SK-N-SH (cell line): ENCODE results near the gene PDYN. TPM values are rescaled to one million over a fixed set of nuclear protein-coding genes. Genes with fewer than 3 reads are reported as not detected.

ENCODE experiments used
- CTCF ChIA-PET: fragments of 300-600, 350-600 bp; formaldehyde crosslinking; extraction: SDS; loops from one replicate; lab custom pipeline; 2021; lab: Yijun Ruan, JAX
- POLR2A ChIA-PET: fragments of 350-600 bp; sonication (Branson Sonifier 250); formaldehyde crosslinking; extraction: SDS; loops from one replicate; lab custom pipeline; 2020; ENCODE audit warnings: antibody characterized with exemption, inconsistent platforms; lab: Yijun Ruan, JAX
- DNase-seq: peaks from one replicate; pipeline ENCODE4 v3.0.0; 2012
- H2AFZ ChIP-seq: fragments of 200-600 bp; sonication (generic); 2 replicates; pipeline ENCODE4 v1.8.1; 2016; ENCODE audit warnings: antibody characterized with exemption, mild to moderate bottlenecking, low read depth
- H3F3A ChIP-seq: fragments of 200-600 bp; sonication (generic); replicated peaks from 2 replicates; pipeline ENCODE3; 2016; ENCODE audit warnings: antibody characterized with exemption, mild to moderate bottlenecking; ENCODE audit not compliant: insufficient read depth
- H3K27ac ChIP-seq, 2 experiments: fragments of 200-500 bp in 1 of 2; fragments of 200-600 bp in 1 of 2; sonication (Bioruptor generic) in 1 of 2; sonication (generic), shearing (Covaris generic) in 1 of 2; 2 replicates each; pipeline versions ENCODE4 v1.5.1 to v1.6.1; 2014 to 2016; ENCODE audit warnings: low read depth in 2 of 2, inconsistent platforms in 1 of 2, low read length in 1 of 2, mild to moderate bottlenecking in 1 of 2, mixed read lengths in 1 of 2
- H3K27me3 ChIP-seq: fragments of 200-600 bp; sonication (generic), shearing (Covaris generic); 2 replicates; pipeline ENCODE4 v1.6.1; 2016; ENCODE audit warnings: mixed run types; ENCODE audit not compliant: insufficient read depth
- H3K36me3 ChIP-seq, 2 experiments: fragments of 200-500 bp in 1 of 2; fragments of 200-600 bp in 1 of 2; sonication (Bioruptor generic) in 1 of 2; sonication (generic) in 1 of 2; replicated peaks in 1 of 2; 2 replicates each; pipeline versions ENCODE3 to v1.5.1; 2014 to 2016; ENCODE audit warnings: low read length in 1 of 2, mild to moderate bottlenecking in 1 of 2; ENCODE audit not compliant: insufficient read depth in 2 of 2, control insufficient read depth in 1 of 2
- H3K4me1 ChIP-seq, 2 experiments: fragments of 200-500 bp in 1 of 2; fragments of 200-600 bp in 1 of 2; sonication (Bioruptor generic) in 1 of 2; sonication (generic), shearing (Covaris generic) in 1 of 2; 2 replicates each; pipeline versions ENCODE4 v1.5.1 to v1.6.1; 2014 to 2016; ENCODE audit warnings: low read depth in 1 of 2, low read length in 1 of 2, mixed run types in 1 of 2; ENCODE audit not compliant: insufficient read depth in 2 of 2, control insufficient read depth in 1 of 2
- H3K4me2 ChIP-seq: fragments of 200-600 bp; sonication (generic), shearing (Covaris generic); 2 replicates; pipeline ENCODE4 v1.6.1; 2017; ENCODE audit warnings: mixed run types
- H3K4me3 ChIP-seq, 2 experiments: fragments of 200-500 bp in 1 of 2; fragments of 200-600 bp in 1 of 2; sonication (Bioruptor generic) in 1 of 2; sonication (generic), shearing (Covaris generic) in 1 of 2; 2 replicates each; pipeline versions ENCODE4 v1.5.1 to v1.8.1; 2014 to 2016; ENCODE audit warnings: low read depth in 2 of 2, inconsistent platforms in 1 of 2, low read length in 1 of 2, mild to moderate bottlenecking in 1 of 2, mixed read lengths in 1 of 2, moderate library complexity in 1 of 2
- H3K79me2 ChIP-seq: fragments of 200-600 bp; sonication (generic); 2 replicates; pipeline ENCODE4 v1.8.1; 2017; ENCODE audit warnings: mild to moderate bottlenecking; ENCODE audit not compliant: insufficient read depth
- H3K9ac ChIP-seq: fragments of 200-600 bp; sonication (generic); 2 replicates; pipeline ENCODE4 v1.6.1; 2017; ENCODE audit warnings: mixed run types
- H3K9me2 ChIP-seq: fragments of 200-600 bp; sonication (generic); 2 replicates; pipeline ENCODE4 v1.6.1; 2017; ENCODE audit warnings: mixed run types
- H3K9me3 ChIP-seq: fragments of 200-600 bp; sonication (generic); 2 replicates; pipeline ENCODE4 v1.6.1; 2017; ENCODE audit warnings: mixed run types, mild to moderate bottlenecking, moderate library complexity
- H4K20me1 ChIP-seq: fragments of 200-600 bp; sonication (generic); 2 replicates; pipeline ENCODE4 v1.6.1; 2017; ENCODE audit warnings: mild to moderate bottlenecking, mixed run types; ENCODE audit not compliant: insufficient read depth
- FOXJ3 ChIP-seq: sonication (generic); formaldehyde crosslinking; IDR thresholded peaks from 2 replicates; pipeline ENCODE4 v1.5.1; 2020; ENCODE audit warnings: mild to moderate bottlenecking, missing genetic modification reagents
- FOXM1 ChIP-seq: IDR thresholded peaks from 2 replicates; pipeline ENCODE4 v1.4.0; 2012; ENCODE audit warnings: low read depth, mild to moderate bottlenecking
- GABPA ChIP-seq: IDR thresholded peaks from 2 replicates; pipeline ENCODE4 v1.4.0; 2012; ENCODE audit warnings: low read depth, mild to moderate bottlenecking
- JUND ChIP-seq: IDR thresholded peaks from 2 replicates; pipeline ENCODE4 v1.4.0; 2012
- MXI1 ChIP-seq: IDR thresholded peaks from 2 replicates; pipeline ENCODE4 v1.6.1; 2012; ENCODE audit warnings: mild to moderate bottlenecking, low read depth, low read length, improper control_type of control experiment
- POLR2AphosphoS5 ChIP-seq: IDR thresholded peaks from 2 replicates; pipeline ENCODE4 v1.6.1; 2012; ENCODE audit warnings: low read depth, low read length
- RXRA ChIP-seq: IDR thresholded peaks from 2 replicates; pipeline ENCODE4 v1.4.0; 2012; ENCODE audit warnings: low read depth, mild to moderate bottlenecking, borderline replicate concordance
- TCF12 ChIP-seq: IDR thresholded peaks from 2 replicates; pipeline ENCODE4 v1.4.0; 2012
- USF1 ChIP-seq: IDR thresholded peaks from 2 replicates; pipeline ENCODE4 v1.4.0; 2012; ENCODE audit warnings: low read depth, borderline replicate concordance
- YY1 ChIP-seq: IDR thresholded peaks from 2 replicates; pipeline ENCODE4 v1.4.0; 2012; ENCODE audit warnings: low read depth, mild to moderate bottlenecking
- ZBTB33 ChIP-seq: IDR thresholded peaks from 2 replicates; pipeline ENCODE4 v1.4.0; 2012; ENCODE audit warnings: low read depth, borderline replicate concordance
- WGBS: methylation state at CpG from one replicate; pipeline ENCODE4 v1.1.6; 2017; ENCODE audit warnings: low lambda C conversion rate; 5-methylcytosine and 5-hydroxymethylcytosine counted together
- polyA plus RNA-seq, 3 experiments: library from polyadenylated mRNA; depleted of rRNA; stranded (reverse); fragments of >200 nt; gene quantifications; 2 replicates each; pipeline ENCODE4 v1.2.3, GENCODE V29; 2012
- TF ChIP-seq, protein P1 (sequence below): fragments of 150-350 bp; IDR thresholded peaks from 2 replicates; pipeline ENCODE4 v1.6.1; 2016; ENCODE audit warnings: mild to moderate bottlenecking, low read depth, low read length
- TF ChIP-seq, protein P2 (sequence below): IDR thresholded peaks from 2 replicates; pipeline ENCODE4 v1.4.0; 2012; ENCODE audit warnings: low read depth

PDYN gene
- polyA plus RNA-seq, 1 of the 3 experiments (the other 2 are of a cell fraction), result not detected

DNA sequence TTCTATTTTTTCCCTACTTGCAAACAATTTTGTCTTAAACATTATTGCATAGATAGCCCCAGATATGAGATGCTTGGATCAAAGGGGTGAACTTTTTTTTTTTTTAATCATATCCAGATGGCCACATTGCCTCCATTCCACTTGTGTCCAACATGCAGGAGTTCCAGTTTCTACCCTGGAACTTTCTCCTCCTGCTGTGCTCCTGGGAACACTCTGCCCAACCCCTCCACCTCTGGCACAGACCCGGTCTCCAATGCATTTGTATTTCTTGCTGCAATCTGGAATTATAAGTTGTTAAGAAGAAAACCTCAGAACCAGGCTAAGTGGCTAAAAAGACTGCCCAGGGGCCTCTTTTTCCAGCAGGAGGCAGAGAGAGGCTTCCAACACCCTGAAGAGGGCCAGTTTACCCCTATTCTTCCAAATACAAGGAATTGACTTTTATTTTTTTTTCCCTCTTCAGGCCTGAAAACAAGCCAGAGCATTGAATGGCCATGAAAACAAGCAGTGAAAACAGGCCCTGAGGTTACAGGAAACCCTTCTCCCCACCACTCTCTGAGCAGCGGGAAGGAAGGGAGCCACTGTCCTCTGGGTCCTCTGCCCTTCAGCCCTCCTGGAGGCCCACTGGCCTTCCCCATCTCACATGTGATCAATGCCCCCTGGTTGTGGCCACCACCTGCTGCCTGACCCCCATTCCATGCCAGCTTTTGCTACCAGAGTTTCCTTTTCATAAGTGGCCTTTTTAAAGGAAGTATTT is 44.3 kb downstream of the PDYN start:
- peaks cover 9 to 12% of the 10 kb centered on the region in 2 experiments; a peak in 2 of 4 replicates for H3K4me1 ChIP-seq
- H3K4me2 ChIP-seq, result no peak overlapping the region
- no peak overlapping the region for H3K27ac ChIP-seq
- H3K4me3 ChIP-seq, result no peak overlapping the region
- H3K36me3 ChIP-seq, result no peaks in the 10 kb centered on the region
- no peaks in the 10 kb centered on the region for H3F3A ChIP-seq
- no peaks in the 10 kb centered on the region for H3K9me2 ChIP-seq
- ChIA-PET CTCF (interaction anchor here (1.8 kb wide), 1 partner anchor 15 kb away, joined by 4 read pairs; no protein-coding TSS in a partner anchor), POLR2A (no interaction called here)
- no peak overlapping the region for H2AFZ ChIP-seq
- no peaks in the 10 kb centered on the region for H3K79me2 ChIP-seq
- peak; percentile 51 for DNase-seq
- TF ChIP-seq, protein P1, sequence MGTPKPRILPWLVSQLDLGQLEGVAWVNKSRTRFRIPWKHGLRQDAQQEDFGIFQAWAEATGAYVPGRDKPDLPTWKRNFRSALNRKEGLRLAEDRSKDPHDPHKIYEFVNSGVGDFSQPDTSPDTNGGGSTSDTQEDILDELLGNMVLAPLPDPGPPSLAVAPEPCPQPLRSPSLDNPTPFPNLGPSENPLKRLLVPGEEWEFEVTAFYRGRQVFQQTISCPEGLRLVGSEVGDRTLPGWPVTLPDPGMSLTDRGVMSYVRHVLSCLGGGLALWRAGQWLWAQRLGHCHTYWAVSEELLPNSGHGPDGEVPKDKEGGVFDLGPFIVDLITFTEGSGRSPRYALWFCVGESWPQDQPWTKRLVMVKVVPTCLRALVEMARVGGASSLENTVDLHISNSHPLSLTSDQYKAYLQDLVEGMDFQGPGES, result no peak
- TF ChIP-seq TCF12, result peak; percentile 18; the same call in 1 of the 2 replicates
- 66% methylated on average over 2 of the region's 2 CpGs for WGBS
- no peak overlapping the region for H3K9ac ChIP-seq
- H3K27me3 ChIP-seq, result no peaks in the 10 kb centered on the region
- no peaks in the 10 kb centered on the region for H3K9me3 ChIP-seq
- H4K20me1 ChIP-seq, result no peaks in the 10 kb centered on the region

DNA sequence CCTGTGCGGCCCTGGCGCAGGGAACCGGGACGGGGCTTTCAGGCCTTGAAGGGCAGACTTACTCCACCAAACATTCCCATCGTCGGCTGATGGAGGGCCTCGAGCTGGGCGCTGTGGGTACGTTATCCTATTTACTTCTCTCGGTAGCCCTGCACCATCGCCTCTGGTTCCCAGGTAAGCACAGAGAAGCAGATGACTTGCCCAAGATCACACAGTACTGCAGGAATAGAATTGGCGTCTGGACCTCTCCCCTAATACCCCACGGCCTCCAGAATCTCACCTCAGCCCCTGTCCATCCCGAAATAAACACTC is 46.4 kb downstream of the PDYN start:
- Histone ChIP-seq H3K9ac (no peak overlapping the region), H3K9me2 (no peaks in the 10 kb centered on the region), H3F3A (no peaks in the 10 kb centered on the region), H3K4me3 (no peak overlapping the region), H3K4me2 (no peak overlapping the region), H3K36me3 (no peaks in the 10 kb centered on the region), H3K27me3 (no peaks in the 10 kb centered on the region; the same call in 1 of the 2 replicates), H3K4me1 (peaks cover 9 to 12% of the 10 kb centered on the region in 2 experiments; a peak in 2 of 4 replicates), H4K20me1 (no peaks in the 10 kb centered on the region), H3K79me2 (no peaks in the 10 kb centered on the region), H3K27ac (no peak overlapping the region), H2AFZ (no peak overlapping the region)
- CTCF ChIA-PET, result interaction anchor here (1.5 kb wide), 1 partner anchor 19 kb away, joined by 4 read pairs; no protein-coding TSS in a partner anchor
- no peak for DNase-seq
- TF ChIP-seq GABPA (no peak), FOXJ3 (no peak), FOXM1 (no peak), POLR2AphosphoS5 (no peak), JUND (no peak), ZBTB33 (no peak), RXRA (no peak), YY1 (no peak), USF1 (no peak), MXI1 (no peak)
- TF ChIP-seq, protein P2, sequence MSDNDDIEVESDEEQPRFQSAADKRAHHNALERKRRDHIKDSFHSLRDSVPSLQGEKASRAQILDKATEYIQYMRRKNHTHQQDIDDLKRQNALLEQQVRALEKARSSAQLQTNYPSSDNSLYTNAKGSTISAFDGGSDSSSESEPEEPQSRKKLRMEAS, result no peak
- TF ChIP-seq, all 33 proteins: peak for 0
- 65% methylated on average over 10 of the region's 14 CpGs for WGBS
- POLR2A ChIA-PET, result no interaction called here
- no peaks in the 10 kb centered on the region for H3K9me3 ChIP-seq
